ENCODE data around the gene UNC5CL. TPM values are rescaled to one million over a fixed set of nuclear protein-coding genes. Genes with fewer than 3 reads are reported as not detected.

The UNC5CL gene
- total RNA-seq, 1 experiment from 2014 or later: 1.1 TPM

DNA sequence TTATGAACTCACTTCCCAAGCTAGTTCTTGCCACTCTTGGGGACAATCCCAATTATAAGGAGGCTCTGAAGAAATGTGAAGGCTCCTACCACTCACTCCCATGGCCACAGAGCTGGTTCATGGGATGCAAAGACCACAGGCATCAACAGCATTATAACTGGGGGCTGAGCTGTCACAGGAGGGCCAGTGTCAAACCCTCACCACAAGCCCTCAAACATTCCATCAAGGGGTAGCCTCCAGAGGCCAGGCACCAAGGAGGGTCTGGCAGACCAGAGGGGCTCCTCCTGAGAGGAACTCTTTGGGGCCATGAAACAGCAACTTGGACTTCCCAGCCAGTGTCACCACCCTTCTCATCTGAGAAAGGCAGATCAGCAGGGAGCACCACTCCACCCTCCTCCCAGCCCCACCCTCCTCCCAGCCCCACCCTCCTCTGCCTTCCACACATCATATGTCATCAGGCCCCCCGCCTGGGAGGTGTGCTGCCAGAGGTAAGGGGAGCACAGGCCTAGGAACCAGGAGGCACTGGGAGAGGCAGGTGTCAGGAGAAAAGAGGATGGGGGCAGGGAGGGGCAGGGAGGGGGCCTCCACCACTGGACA, 2.0 kb upstream of the UNC5CL start:
- no peak overlapping the region for H2AFZ ChIP-seq (ENCODE audit: low read length)
- no peak overlapping the region for H3K9ac ChIP-seq (ENCODE audit: low read length)
- H3K4me3 ChIP-seq (ENCODE audit: low read length): no peak overlapping the region
- no peaks in the 10 kb centered on the region for H3K9me3 ChIP-seq (ENCODE audit: low read length)
- H3K27me3 ChIP-seq (ENCODE audit: low read length): no peaks in the 10 kb centered on the region
- no peaks in the 10 kb centered on the region for H3K79me2 ChIP-seq (ENCODE audit: low read length)
- no peak overlapping the region for H3K4me2 ChIP-seq (ENCODE audit: low read depth, low read length, poor library complexity, severe bottlenecking)
- H3K27ac ChIP-seq (ENCODE audit: low read length): no peak overlapping the region
- H3K9me2 ChIP-seq (replicated peaks; ENCODE audit: insufficient read depth, low read length): no peaks in the 10 kb centered on the region
- H3K36me3 ChIP-seq (ENCODE audit: insufficient read depth, low read length): no peaks in the 10 kb centered on the region
- 0 out of 2 replicates have a peak, but pooled peaks cover 3% of the 10 kb centered on the region for H4K20me1 ChIP-seq (ENCODE audit: insufficient read depth, low read depth, low read length)
- DNase-seq: no peak
- peaks cover 4% of the 10 kb centered on the region for H3K4me1 ChIP-seq (ENCODE audit: low read length)

DNA sequence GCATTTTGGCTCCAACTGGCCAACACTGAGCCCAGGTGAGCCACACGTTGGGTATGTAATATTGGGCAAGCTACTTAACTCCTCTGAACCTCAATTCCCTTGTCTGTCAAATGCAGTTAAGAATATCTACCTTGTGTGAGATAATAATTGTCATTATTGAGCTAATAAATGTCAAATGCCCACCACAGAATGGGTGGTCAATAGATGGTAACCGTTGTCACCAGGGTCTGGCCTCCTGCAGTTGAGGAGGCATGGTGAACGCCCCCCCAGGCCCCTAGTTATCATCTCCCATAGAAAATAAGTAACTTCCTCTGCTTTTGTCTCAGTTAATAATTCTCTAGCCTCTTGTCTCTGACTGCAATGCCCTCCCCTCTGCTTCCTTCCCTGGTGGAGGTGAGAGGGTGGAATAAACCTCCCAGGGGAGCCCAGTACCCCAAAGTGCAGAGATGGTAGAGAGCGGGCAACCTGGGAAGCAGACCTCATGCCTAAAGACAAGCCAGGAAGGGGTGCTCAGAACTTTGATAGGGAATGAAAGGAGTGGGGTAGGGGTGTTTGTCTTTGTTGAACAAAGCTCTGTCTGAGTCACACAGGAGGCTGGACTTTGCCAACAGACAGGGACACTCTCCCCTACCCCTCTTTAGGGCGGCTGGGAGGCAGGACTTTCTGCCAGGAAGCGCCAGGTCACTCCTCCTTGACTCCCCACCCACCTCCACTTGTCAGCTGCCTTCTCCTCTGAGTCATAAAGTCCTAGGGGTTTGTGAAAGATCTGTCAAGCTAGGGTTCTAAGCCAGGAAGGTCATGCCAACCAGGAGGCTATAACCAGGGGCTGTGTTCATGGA, 1.3 kb upstream of the UNC5CL start:
- DNase-seq: no peak
- peaks cover 4% of the 10 kb centered on the region for H3K4me1 ChIP-seq (ENCODE audit: low read length)

DNA sequence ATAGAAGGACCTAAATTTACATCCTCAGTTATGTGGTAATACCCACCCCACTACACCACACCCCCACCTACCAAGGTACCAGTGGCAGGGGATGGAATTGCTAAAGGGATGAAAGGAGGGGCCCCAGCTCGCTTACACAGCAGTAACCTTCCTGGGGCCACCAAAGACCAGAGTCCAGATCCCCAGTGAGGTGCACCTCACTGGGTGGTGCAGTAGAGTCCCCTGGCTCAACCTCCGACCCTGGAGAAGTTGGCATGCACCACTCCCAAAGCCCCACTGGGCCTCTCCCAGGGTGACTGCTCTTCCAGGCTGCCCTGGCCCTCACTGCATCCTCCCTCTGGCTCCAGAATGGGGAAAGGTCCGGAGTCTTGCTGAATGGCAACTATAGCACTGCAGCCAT, 816 bp downstream of the UNC5CL start:
- H3K79me2 ChIP-seq (ENCODE audit: low read length): no peaks in the 10 kb centered on the region
- H3K27me3 ChIP-seq (ENCODE audit: low read length): no peaks in the 10 kb centered on the region
- no peak overlapping the region for H3K4me2 ChIP-seq (ENCODE audit: low read depth, low read length, poor library complexity, severe bottlenecking)
- H3K4me1 ChIP-seq (ENCODE audit: low read length): peaks cover 4% of the 10 kb centered on the region
- no peaks in the 10 kb centered on the region for H3K9me3 ChIP-seq (ENCODE audit: low read length)
- H3K9ac ChIP-seq (ENCODE audit: low read length): no peak overlapping the region
- H3K4me3 ChIP-seq (ENCODE audit: low read length): no peak overlapping the region
- H2AFZ ChIP-seq (ENCODE audit: low read length): no peak overlapping the region
- no peak overlapping the region for H3K27ac ChIP-seq (ENCODE audit: low read length)
- H3K36me3 ChIP-seq (ENCODE audit: insufficient read depth, low read length): no peaks in the 10 kb centered on the region
- no peak for DNase-seq
- H3K9me2 ChIP-seq (replicated peaks; ENCODE audit: insufficient read depth, low read length): no peaks in the 10 kb centered on the region
- 0 out of 2 replicates have a peak, but pooled peaks cover 3% of the 10 kb centered on the region for H4K20me1 ChIP-seq (ENCODE audit: insufficient read depth, low read depth, low read length)

More for the DNA sequence above, 1.3 kb upstream of the UNC5CL start:
- no peaks in the 10 kb centered on the region for H3K36me3 ChIP-seq (ENCODE audit: insufficient read depth, low read length)
- H4K20me1 ChIP-seq (ENCODE audit: insufficient read depth, low read depth, low read length): 0 out of 2 replicates have a peak, but pooled peaks cover 3% of the 10 kb centered on the region
- no peaks in the 10 kb centered on the region for H3K27me3 ChIP-seq (ENCODE audit: low read length)
- no peaks in the 10 kb centered on the region for H3K9me2 ChIP-seq (replicated peaks; ENCODE audit: insufficient read depth, low read length)
- H3K4me3 ChIP-seq (ENCODE audit: low read length): no peak overlapping the region
- no peaks in the 10 kb centered on the region for H3K9me3 ChIP-seq (ENCODE audit: low read length)
- no peak overlapping the region for H3K4me2 ChIP-seq (ENCODE audit: low read depth, low read length, poor library complexity, severe bottlenecking)
- no peak overlapping the region for H3K27ac ChIP-seq (ENCODE audit: low read length)
- H3K9ac ChIP-seq (ENCODE audit: low read length): no peak overlapping the region
- H2AFZ ChIP-seq (ENCODE audit: low read length): no peak overlapping the region
- no peaks in the 10 kb centered on the region for H3K79me2 ChIP-seq (ENCODE audit: low read length)

DNA sequence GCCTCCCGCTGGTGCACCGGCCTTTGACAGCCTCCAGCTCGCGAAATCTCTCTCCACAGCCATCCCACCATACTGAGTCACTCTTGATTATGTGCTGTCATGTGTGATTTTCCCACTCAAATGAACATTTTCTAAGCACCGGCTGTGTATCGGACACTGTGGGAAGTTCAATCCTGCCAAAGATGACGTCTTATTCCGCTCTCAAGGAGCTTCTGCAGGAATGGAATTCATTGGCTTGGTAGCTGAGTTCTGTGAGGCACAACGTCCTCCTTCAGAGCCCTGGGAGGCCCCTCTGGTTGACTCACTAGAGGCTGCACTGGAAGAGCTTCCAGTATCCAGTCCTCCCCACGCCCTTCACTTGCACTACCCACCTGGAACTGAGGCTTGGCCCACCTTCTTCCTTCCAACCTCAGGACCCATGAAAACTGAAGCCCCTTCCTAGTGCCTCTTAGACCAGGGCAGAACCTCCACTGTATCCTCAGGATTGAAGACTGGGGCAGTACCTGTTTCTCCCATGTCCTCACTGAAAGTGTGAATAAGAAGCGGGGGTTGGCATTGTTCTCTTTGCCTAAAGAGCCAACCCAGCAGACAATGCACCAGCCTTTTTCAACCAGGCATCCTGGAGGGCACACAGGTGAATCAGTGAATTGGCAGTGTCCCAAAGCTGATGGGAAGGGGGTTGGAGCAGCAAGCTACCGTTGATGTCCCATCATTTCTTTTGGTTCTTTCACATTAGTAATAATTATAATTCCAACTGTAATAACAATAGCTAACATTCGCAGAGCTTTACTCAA, 1.7 kb downstream of the UNC5CL start:
- Histone ChIP-seq H3K4me3 (ENCODE audit: low read length) (no peak overlapping the region), H3K4me1 (ENCODE audit: low read length) (peaks cover 4% of the 10 kb centered on the region), H2AFZ (ENCODE audit: low read length) (no peak overlapping the region), H3K4me2 (ENCODE audit: low read depth, low read length, poor library complexity, severe bottlenecking) (no peak overlapping the region), H3K9ac (ENCODE audit: low read length) (no peak overlapping the region), H3K27me3 (ENCODE audit: low read length) (no peaks in the 10 kb centered on the region), H4K20me1 (ENCODE audit: insufficient read depth, low read depth, low read length) (0 out of 2 replicates have a peak, but pooled peaks cover 3% of the 10 kb centered on the region), H3K36me3 (ENCODE audit: insufficient read depth, low read length) (no peaks in the 10 kb centered on the region), H3K9me3 (ENCODE audit: low read length) (no peaks in the 10 kb centered on the region), H3K27ac (ENCODE audit: low read length) (no peak overlapping the region), H3K79me2 (ENCODE audit: low read length) (no peaks in the 10 kb centered on the region), H3K9me2 (replicated peaks; ENCODE audit: insufficient read depth, low read length) (no peaks in the 10 kb centered on the region)
- no peak for DNase-seq

DNA sequence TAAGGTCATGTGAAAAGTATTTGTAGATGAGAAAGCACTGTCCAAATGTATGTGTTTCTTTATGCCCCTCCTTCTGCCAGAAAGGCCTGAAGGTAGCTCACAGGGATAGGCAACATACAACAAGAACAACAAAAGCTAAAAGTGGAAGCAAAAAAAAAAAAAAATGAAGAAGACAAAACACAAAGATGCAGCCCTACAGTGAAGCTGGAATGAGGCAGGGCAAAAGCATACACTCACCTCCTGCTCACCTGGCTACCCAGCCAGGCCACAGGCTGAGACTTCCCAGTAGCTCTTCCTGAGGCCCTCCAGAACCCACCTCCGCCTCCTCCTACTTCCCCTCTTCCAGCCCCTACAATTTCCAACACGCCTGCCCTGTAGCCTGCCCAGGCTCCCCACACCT, 2.4 kb downstream of the UNC5CL start:
- Histone ChIP-seq H3K27ac (ENCODE audit: low read length) (no peak overlapping the region), H3K27me3 (ENCODE audit: low read length) (no peaks in the 10 kb centered on the region), H3K4me3 (ENCODE audit: low read length) (no peak overlapping the region), H2AFZ (ENCODE audit: low read length) (no peak overlapping the region), H3K79me2 (ENCODE audit: low read length) (no peaks in the 10 kb centered on the region), H3K4me1 (ENCODE audit: low read length) (no peaks in the 10 kb centered on the region), H4K20me1 (ENCODE audit: insufficient read depth, low read depth, low read length) (0 out of 2 replicates have a peak, but pooled peaks cover 3% of the 10 kb centered on the region), H3K36me3 (ENCODE audit: insufficient read depth, low read length) (no peaks in the 10 kb centered on the region), H3K9me3 (ENCODE audit: low read length) (no peaks in the 10 kb centered on the region), H3K4me2 (ENCODE audit: low read depth, low read length, poor library complexity, severe bottlenecking) (no peak overlapping the region), H3K9ac (ENCODE audit: low read length) (no peak overlapping the region), H3K9me2 (replicated peaks; ENCODE audit: insufficient read depth, low read length) (no peaks in the 10 kb centered on the region)
- DNase-seq: no peak

DNA sequence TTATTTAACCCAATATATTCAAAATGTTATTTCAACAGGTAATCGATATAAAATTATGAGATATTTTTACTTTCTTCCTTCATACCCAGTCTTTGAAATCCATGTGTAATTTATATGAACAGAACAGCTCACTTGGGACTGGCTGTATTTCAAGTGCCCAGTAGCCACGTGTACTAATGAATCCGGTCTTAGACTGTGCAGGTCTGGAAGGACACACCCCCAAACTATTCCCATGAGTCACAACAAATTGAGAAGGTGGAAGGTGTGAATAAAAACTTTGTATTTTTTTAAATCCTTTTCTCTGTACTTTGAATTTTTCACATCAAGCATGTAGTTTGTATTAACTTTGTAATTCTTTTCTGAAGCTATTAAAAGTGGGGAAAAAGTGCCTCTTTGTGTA, 2.8 kb downstream of the UNC5CL start:
- no peak overlapping the region for H3K4me3 ChIP-seq (ENCODE audit: low read length)
- no peaks in the 10 kb centered on the region for H3K9me2 ChIP-seq (replicated peaks; ENCODE audit: insufficient read depth, low read length)
- no peak overlapping the region for H3K27ac ChIP-seq (ENCODE audit: low read length)
- no peak overlapping the region for H2AFZ ChIP-seq (ENCODE audit: low read length)
- no peaks in the 10 kb centered on the region for H3K4me1 ChIP-seq (ENCODE audit: low read length)
- no peak overlapping the region for H3K4me2 ChIP-seq (ENCODE audit: low read depth, low read length, poor library complexity, severe bottlenecking)
- no peaks in the 10 kb centered on the region for H3K36me3 ChIP-seq (ENCODE audit: insufficient read depth, low read length)
- no peaks in the 10 kb centered on the region for H3K9me3 ChIP-seq (ENCODE audit: low read length)
- DNase-seq: no peak
- H4K20me1 ChIP-seq (ENCODE audit: insufficient read depth, low read depth, low read length): 0 out of 2 replicates have a peak, but pooled peaks cover 3% of the 10 kb centered on the region
- no peak overlapping the region for H3K9ac ChIP-seq (ENCODE audit: low read length)
- no peaks in the 10 kb centered on the region for H3K27me3 ChIP-seq (ENCODE audit: low read length)
- no peaks in the 10 kb centered on the region for H3K79me2 ChIP-seq (ENCODE audit: low read length)

DNA sequence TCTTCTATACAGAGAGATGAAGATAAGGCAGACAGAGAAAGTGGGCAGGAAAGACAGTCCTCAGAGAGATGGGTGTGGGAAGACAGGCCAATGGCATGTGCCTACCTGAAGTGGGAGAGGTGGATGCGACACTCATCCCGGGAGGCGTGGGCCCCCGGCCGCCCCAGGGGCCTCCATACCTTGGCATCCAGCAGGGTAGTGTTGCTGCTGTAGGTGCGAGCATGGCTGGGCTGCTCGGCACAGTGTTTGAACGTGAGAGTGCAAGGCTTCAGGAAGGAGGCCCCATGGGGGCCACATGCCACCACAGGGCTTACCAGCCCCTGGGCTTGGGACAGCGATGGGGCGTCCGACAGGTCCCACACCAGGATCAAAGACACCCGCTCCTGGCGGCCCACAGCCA, 5.2 kb downstream of the UNC5CL start:
- no peaks in the 10 kb centered on the region for H3K36me3 ChIP-seq (ENCODE audit: insufficient read depth, low read length)
- no peak for DNase-seq

DNA sequence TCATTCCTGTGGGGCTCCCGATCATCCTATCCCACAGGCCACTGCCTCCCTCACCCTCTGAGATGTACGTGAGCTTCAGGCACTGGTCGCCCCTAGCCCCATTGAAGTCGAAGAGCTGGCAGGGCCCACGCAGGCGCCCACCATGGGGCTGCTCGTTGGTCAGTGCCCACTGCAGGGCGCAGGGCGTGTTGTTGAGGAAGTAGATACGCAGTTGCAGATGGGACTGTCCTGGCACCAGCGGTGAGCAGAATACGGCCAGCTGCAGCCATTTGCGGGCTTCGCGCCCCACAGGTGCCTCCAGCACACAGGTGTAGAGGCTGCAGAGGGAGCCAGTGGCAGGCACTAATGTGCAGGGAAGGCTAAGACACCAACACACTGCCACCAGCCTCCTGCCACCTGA, 6.2 kb downstream of the UNC5CL start:
- no peak overlapping the region for H3K27ac ChIP-seq (ENCODE audit: low read length)
- no peak overlapping the region for H3K4me2 ChIP-seq (ENCODE audit: low read depth, low read length, poor library complexity, severe bottlenecking)
- H3K4me1 ChIP-seq (ENCODE audit: low read length): peaks cover 12% of the 10 kb centered on the region
- no peak overlapping the region for H3K9ac ChIP-seq (ENCODE audit: low read length)
- no peak for DNase-seq
- H3K36me3 ChIP-seq (ENCODE audit: insufficient read depth, low read length): no peaks in the 10 kb centered on the region
- H4K20me1 ChIP-seq (ENCODE audit: insufficient read depth, low read depth, low read length): no peaks in the 10 kb centered on the region
- no peaks in the 10 kb centered on the region for H3K9me2 ChIP-seq (replicated peaks; ENCODE audit: insufficient read depth, low read length)
- H3K9me3 ChIP-seq (ENCODE audit: low read length): no peaks in the 10 kb centered on the region
- no peaks in the 10 kb centered on the region for H3K79me2 ChIP-seq (ENCODE audit: low read length)
- no peaks in the 10 kb centered on the region for H3K27me3 ChIP-seq (ENCODE audit: low read length)
- H3K4me3 ChIP-seq (ENCODE audit: low read length): no peak overlapping the region
- no peak overlapping the region for H2AFZ ChIP-seq (ENCODE audit: low read length)

More for the DNA sequence above, 5.2 kb downstream of the UNC5CL start:
- Histone ChIP-seq H4K20me1 (ENCODE audit: insufficient read depth, low read depth, low read length) (no peaks in the 10 kb centered on the region), H3K79me2 (ENCODE audit: low read length) (no peaks in the 10 kb centered on the region), H3K4me2 (ENCODE audit: low read depth, low read length, poor library complexity, severe bottlenecking) (no peak overlapping the region), H3K4me1 (ENCODE audit: low read length) (peaks cover 2% of the 10 kb centered on the region), H3K9me2 (replicated peaks; ENCODE audit: insufficient read depth, low read length) (no peaks in the 10 kb centered on the region), H3K9me3 (ENCODE audit: low read length) (no peaks in the 10 kb centered on the region), H3K27ac (ENCODE audit: low read length) (no peak overlapping the region), H3K27me3 (ENCODE audit: low read length) (no peaks in the 10 kb centered on the region), H2AFZ (ENCODE audit: low read length) (no peak overlapping the region), H3K9ac (ENCODE audit: low read length) (no peak overlapping the region), H3K4me3 (ENCODE audit: low read length) (no peak overlapping the region)
